DMS 273 treated with DMSO at 0.1 percent for 48 hours (cell line): Measurements from ENCODE around the gene RSAD1.

Experiments used
- DNase-seq: peaks from one replicate; lab custom pipeline; 2025; lab: John Stamatoyannopoulos, UW

Gene RSAD1

DNA sequence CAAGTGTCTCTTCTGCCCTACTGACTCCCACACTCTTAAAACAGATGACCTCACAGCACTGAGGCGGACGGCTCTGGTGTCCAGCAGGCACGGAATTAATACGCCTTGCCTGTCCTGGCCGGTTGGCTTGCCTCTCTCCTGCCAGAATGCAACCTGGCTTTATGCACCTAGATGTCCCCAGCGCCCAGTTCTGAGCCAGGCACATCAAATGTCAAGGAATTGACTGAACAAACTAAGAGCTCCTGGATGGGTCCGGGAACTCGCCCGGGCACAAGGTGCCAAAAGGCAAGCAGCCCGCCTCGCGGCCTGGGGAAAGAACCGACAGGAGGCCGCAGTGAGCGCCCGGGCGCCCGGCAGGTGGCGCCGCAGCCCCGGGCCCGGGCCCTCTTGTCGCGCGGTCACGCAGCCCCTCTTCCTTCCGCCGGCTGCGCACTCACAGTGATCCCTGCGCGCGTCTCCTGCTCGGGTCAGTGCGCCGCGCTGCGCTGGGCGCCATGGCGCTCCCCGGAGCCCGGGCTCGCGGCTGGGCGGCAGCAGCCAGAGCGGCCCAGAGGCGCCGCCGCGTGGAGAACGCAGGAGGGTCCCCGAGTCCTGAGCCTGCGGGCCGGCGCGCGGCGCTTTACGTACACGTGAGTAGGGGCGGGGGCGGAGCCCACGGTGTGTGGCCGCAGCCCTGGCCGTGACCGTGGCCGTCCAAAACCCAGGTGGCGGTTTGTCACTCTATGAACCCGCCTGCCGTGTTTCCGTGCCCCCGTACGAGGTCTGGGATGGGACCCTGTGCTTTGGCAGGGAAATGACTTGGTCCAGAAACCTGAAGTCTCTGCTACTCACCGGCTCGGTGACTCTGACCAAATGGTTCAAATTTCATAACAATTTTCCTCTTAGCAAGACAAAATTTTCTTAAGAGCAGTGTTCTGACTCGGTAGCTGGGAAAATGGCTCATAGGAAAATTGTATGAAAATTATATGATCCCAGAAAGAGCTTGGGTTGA, at the start of gene RSAD1:
TSS of gene RSAD1 (plus strand) at position 470 of the 991 bp plus-strand sequence. CDS start at position 495, 25 bp downstream.
- peak; percentile 78 for DNase-seq

DNA sequence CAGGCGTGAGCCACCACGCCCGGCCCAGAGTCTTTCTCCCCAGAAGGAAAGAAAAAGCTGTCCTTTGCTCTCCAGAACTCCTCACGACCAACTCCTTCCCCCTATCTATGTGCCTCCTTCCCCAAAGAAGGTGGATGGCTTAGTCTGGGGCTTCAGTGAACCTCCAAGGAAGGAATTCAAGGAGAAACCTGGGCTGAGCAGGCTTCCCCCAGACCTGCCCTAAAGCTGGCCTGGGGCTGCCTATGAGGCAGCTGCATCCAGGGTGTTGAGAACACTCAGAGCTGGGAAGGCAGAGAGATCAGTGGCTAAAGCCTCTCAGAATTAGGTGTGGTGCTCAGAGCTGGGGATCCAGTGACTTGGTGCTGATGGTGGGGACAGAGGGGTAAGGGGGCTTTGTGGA, 48.9 kb upstream of the RSAD1 start:
- no peak for DNase-seq

GRCh38 chr17:50430821-50431618, 47.6 kb upstream of the RSAD1 start:
- no peak for DNase-seq

DNA sequence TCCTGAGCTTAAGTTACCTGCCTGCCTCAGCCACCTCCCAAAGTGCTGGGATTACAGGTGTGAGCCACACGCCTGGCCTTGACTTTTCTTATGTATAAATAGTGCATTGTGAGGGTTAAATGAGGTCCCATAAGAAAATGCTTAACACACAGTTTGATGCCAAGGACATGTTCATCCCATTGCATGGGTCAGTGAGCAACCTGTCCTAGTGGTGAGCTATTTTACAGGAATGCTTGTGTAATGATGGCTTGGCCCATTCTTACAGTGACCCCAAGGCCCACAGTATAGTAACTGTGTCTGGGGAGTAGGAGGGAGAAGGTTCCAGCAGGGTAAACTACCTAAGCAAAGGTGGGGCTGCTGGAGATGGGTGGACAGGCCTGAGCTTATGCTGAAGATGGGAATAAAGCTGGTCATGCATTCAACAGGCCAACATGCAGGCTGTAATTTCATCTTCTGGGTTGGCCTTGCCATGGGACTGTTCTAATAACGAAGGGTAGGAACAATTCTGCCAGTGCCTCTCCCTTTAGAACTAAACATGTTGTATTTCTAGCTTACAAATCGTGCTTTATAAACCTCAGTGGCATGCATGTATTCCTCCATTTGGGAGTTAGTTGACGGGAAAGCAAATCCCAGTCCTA, 46.4 kb upstream of the RSAD1 start:
- DNase-seq = no peak

- DNase-seq = no peak
Measured at GRCh38 chr17:50437409-50437808, 41.3 kb upstream of the RSAD1 start.

DNA sequence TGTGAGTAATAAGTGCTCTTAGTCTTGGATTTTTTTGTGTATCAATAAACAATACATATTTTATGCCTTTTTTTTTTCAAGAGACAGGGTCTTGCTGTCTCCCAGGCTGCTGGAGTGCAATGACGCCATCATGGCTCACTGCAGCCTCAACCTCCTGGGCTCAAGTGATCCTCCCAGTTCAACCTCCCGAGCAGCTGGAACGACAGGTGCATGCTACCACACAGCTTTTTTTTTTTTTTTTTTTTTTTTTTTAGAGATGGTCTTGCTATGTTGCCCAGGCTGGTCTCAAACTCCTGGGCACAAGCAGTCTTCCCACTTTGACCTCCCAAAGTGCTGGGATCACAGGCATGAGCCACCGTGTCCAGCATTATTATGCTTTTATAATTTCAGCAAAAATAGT, 39.7 kb upstream of the RSAD1 start:
- DNase-seq = no peak

DNA sequence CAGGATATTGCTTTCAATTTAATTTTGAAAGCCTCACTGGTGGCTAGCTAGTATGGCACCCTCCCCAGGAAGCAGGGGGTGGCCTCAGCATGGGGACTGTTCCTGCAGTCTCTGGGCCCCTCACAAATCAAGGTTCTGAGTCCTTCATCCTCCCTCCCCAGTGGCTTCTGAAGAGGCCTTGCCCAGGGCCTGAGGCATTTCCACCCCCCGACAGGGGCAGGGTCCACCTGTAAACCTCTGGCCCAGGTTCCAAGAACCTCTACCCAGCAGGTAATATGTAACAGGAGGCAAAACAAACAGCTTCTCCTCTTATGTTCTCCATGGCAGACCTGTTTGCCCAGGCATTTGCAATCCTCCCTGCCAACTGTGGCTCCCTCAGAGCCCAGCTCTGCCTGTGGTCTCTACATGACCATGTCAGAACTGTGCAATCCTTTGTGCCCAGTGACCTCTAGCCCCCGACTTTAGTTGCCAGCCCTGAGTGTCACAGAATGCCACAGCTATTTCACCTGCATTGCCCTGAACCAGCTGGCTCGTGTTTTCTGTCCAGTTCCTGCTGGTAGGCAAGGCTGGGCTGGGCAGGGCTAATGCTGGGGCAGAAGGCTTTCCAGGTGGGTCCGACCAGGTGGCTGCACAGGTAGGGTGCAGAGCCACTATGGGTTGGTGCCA, 38.4 kb upstream of the RSAD1 start:
- DNase-seq = no peak

DNA sequence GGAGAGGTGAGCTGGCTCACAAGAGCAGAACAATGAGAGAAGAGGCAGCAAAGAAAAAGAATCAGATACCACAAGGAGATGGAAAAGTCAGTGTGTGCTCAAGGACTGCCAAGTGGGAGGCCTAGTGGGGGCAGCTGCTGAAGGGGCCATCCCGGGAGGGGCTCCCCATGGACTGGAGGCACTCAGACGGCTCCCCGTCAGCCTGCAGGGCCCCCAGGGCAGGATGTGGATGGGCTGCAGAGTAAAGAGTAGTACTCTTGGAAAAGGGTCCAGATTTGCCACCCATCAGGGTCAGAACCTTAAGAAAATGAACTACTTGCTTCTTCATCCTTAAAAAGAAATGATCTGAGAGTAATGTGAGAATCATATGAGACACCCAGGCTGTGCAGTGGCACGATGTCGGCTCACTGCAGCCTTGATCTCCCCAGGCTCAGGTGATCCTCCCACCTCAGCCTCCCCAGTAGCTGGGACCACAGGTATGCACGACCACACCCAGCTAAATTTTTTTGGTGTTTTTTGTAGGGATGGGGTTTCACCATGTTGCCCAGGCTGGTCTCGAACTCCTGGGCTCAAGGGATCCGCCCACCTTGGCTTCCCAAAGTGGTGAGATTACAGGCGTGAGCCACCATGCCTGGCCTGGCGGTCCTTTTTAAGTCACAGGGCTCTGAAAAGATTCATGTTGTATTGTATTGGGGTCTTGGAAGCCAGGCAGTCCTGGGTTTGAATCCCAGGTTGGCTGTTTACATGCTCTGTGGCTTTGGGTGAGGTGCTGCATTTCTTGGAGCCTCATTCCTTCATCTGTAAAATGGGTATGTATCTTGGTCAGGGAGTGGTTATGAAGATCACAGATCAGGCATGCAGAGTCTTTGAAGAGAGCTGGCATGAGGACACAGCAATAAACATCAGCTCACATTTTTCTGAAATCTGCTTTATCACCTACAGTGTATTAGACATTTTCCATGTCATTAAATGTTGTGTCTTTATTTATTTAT, 37.5 kb upstream of the RSAD1 start:
- no peak for DNase-seq

DNA sequence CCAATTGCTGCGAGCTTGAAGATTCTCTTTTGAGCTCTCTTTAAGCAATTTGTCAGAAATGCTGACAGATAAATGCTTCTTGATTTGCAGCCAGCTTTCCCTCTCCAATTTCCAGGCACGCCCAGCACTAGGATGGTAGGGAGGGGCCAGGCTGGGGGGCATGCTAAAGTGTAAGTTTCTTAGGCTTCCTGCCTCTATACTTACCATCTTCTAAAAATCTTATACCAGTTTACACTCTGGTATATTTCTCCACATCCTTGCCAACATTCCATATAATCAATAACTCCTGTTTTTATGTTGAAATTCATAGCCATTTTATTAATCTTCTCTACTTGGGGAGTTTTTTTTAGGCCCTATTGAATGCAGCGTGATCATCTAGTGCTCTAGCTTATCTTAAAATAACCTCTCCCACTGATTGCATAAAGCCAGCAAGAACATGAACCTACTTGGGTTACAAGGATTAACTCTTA, 35.1 kb upstream of the RSAD1 start:
- peak; percentile 51 for DNase-seq

DNA sequence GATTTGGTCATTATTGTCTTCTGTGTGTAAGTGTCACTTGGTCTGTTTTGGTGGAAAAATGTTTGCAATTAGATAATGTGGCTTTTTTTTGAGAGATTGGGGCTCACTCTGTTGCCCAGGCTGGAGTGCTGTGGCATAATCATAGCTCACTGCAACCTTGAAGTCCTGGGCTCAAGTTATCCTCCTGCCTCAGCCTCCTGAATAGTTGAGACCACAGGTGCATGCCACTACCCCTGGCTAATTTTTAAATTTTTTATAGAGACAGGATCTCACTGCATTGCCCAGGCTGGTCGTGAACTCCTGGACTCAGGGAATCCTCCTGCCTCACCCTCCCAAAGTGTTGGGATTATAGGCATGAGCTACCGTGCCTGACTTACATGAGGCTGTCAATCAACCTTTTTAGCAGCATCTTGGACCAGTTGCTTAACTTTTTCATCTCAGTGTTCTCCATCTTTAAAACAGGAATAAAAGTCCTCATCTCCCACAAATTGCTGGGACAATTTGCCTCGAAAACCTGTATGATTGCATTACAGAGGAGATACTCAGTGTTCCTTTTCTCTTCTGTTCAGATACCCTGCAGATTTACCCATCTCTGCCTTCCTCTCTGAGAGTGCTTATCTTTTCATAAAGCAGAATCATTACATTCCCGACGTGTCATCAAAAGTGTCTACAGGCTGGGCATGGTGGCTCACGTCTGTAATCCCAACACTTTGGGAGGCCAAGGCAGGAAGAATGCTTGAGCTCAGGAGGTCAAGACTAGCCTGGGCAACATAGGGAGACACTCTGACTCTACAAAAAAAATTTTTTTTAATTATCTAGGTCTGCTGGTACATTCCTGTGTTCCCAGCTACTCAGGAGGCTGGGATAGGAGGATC, 33.6 kb upstream of the RSAD1 start:
- no peak for DNase-seq

DNA sequence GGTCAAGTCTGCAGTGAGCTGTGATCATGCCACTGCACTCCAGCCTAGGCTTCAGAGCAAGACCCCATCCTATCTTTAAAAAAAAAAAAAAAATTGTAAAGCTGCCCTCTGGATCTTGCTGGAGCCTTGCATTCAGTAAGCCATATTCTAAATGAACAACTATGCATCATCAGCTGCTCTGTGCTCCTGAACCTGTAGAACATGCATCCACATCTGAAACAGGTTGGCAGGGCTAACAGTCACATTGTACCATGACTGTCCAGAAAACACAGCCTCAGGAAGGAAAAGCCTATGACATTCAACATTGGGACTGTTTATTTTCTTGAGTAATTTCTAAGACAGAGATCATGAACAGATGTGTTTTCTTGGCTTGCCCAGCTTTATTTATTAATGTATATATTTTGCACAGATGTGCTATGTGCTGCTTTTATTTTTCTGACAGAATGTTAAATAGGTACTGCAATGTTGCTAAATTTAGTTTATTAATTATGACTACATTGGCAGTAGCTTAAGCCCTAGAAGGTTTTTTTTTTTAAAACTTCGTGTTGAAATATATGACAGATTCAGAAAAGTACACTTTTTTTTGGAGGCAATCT, 32.8 kb upstream of the RSAD1 start:
- DNase-seq = no peak

- no peak for DNase-seq
Measured at GRCh38 chr17:50447870-50448595, 30.6 kb upstream of the RSAD1 start.

GRCh38 chr17:50448643-50449042, 30.0 kb upstream of the RSAD1 start:
- DNase-seq = no peak

GRCh38 chr17:50451943-50452629, 26.6 kb upstream of the RSAD1 start:
- DNase-seq = no peak

GRCh38 chr17:50452630-50453300, 25.9 kb upstream of the RSAD1 start:
- DNase-seq = no peak

DNA sequence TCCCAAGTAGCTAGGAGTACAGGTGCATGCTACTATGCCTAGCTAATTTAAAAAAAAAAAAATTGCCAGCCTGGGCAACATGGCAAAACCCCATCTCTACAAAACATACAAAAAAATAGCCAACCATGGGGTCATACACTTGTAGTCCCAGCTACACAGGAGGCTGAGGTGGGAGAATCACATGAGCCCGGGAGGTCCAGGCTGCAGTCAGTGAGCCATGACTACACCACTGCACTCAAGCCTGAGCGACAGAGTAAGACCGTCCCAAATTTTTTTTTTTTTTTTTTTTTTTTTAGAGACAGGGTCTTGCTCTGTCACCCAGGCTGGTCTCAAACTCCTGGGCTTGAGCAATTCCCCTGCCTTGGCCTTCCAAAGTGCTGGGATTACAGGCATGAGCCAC, 24.8 kb upstream of the RSAD1 start:
- no peak for DNase-seq

DNA sequence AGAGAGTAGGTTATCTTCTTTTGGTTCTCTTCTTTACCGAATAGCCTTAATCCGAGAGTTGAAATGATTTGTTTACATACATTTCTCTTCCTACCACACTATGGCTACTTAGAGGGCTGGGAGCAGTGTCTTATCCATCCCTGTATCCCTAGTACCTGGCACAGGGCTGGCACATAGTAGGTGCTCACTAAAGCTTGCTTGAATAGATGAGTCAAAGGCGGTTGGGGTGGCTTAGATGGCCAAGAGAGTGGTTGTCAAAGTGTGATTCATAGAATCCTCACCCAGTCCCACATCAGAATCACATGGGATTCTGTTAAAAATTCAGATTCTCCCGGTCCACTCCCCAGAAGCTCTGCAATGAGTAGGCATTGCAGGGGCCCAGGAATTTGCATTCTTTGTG, 21.0 kb upstream of the RSAD1 start:
- DNase-seq = no peak
